Hematopoietic multipotent progenitor cell treated with erythropoietin and hydrocortisone succinate and interleukin-3 and kit ligand, for 6 days (in vitro differentiated cells): Measurements from ENCODE around the gene PODXL2.
"Not testable (repeated sequence)": the region's sequence is repeated elsewhere in the genome, so short reads cannot be mapped to it uniquely, and the experiment has no call there.

Experiments
- DNase-seq: peaks from one replicate; pipeline ENCODE4 v3.0.0-alpha.2; 2015

Gene PODXL2

DNA sequence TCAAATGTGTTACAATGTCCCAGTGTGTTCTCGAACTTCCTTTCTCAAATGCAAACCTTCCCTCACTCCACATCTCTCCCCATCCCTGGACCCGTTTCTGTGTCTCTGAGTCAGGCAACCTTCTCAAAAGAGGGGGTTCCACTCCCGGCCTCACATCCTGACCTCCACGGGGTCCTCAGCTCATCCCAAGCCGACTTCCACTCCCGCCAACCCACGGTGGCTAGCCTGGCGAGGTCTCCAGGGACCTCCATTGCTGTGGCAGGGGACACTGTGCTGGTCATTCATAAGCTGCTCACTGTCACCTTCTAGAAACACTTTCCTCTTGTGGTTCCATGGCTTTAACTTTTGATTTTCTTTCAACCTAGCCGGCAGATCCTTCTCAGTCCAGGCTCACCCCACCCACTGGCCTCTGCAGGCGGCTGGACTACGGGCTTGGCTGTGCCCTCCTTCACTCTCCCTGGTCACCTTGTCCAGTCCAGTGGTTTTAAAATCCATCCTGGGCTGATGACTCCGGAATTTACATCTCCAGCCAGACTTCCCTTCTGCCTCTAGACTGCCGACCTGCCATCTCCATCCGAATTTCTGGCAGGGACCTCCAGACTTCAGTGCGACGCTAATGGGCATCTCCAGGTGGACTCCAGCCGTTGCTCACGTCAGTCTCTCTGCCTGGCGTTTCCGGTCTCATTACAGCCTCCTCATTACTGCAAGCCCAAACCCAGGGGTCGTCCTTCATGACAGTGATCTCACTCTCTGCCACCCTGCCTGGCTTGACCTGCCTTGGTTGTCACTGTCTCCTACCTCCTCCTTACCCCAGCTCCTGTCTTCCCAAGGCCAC lies 63.7 kb downstream of the PODXL2 start:
- no peak for DNase-seq

DNA sequence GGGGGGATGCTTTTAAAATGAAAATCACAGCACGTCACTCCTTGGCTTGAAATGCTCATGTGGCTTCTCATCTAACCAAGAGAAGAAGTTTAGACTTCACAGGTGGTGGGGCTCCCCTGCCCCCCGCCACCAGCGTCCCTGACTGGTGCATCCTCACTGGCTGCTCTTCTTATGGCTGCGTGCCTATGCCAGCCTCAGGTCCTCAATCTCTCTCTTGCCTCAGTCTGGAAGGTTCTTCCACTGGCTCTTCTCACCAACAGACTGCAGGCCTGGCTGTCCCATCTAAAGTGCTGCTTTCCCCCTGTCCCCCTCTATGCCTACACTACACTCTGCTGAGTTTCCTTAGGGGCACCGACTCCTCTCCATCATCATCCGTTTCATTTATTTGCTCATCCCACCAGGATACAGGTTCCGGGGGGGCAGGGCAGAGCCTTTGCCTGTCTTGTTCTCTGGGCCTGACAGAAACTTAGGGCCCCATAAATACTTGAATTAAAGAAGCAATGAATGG lies 64.4 kb downstream of the PODXL2 start:
- DNase-seq = no peak

DNA sequence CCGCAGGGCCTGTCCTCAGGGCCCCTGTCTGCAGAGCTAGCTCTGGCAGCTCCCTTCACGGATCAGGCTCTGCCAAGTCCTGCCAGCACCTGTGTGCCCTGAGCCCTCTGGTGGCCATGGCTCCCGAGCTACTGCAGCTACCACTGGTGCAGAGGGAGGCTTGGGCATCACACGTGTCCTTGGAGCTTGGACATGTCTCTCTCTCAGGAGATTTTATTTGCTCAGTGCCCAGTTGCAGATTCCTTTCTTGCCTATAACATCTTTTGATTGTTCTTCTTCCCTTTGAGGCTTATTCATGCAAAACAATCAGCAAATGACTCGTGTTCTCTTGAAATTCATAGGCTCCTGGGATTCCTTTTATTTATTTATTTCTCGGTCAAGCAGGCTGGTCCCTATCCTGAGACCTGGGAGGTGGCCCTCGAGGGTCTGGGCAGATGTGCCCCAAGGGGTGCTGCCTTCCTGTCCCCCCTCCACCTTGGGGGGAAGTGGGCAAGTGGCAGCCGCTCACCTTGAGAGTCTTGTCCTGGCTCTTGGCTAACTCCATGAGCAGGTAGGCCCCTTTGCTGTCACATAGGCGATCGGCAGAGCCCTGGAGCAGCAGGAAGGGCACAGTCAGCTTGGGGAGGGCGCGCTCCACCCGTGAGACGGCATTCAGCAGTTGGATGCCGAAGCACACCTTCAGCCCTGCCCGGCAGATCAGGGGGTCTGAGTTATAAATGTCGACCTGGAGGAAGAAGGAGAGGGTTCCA lies 65.7 kb downstream of the PODXL2 start:
- DNase-seq = peak; percentile 70

DNA sequence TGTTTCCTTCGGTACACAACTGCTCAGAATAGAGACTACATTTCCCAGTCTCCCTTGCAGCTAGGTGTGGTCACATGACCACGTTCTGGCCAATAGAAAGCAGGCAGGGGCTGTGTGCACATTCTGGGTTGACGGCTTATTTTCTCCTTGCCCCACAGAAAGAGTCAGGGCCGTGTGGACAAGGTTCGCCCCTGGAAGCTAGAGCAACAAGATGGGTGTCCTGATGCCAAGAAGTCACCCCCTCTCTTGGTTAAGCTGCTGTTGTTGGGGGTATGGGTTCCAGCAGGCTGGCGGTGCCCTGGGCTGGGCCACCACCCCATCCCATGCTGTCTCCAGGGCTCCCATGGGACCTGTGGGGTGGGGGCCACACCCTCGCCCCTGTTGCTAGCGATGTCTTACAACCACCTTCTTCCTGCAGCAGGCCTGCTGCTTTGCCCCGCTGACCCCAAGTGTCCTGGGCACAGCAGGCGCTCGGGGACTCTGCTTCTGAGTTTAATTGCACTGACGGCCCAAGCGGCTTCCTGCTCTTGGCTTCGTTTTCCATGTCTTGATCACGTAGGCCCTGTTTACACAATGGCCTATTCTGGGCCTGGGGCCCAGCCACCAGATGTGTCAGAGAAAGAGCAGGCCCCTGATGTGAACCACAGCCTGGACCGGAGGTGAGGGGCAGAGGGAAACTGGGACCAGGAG lies 68.7 kb downstream of the PODXL2 start:
- DNase-seq = peak; percentile 92

DNA sequence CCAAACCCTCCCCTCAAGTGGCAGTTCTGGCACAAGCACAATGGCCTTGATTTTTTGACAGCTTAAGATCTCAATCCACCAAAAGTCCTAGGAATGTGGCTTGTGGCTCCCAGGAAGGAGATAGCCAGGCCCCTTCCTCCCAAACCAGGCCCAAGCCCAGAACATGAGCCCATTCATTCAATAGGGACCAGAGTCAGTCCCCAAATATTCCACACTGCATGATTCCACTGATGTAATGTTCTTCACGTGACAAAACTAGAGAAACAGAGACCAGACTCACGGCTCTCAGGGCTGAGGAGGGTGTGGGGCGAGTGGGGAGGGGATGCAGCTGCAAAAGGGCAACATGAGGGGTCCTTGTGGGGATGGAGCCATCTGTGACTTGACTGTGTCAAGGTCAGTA lies 69.3 kb downstream of the PODXL2 start:
- DNase-seq = no peak

DNA sequence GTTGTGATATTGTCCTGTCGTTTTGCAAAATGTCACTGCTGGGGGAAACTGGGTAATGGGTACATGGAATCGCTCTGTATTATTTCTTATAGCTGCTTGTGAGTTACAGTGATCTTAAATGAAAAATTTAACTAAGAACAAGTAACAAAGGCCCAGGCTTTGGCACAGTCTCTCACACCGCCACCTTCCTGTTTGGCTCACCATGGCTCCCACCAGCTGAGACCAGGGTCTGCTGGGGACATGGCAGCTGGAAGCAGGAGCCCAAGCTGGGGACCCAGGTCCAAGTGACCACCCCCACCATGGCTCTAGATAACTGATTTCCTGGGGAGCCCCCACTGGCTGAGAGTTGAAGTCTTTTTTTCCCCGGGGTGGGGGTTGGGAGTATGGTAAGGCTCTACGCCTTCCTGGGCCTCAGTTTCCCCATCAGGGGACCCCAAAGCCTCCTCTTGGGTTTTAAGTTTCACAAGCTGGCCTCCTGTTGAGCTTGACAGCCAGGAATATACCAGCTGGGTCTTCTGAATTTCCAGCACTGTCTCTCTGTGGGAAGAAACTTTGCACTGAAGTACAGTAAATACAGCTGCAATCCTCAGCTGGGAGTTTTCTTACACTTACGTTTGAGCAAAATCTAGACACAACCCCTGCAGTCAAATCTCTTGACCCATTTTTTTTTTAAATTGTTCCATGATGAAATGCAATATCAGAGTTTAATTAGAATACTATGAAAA lies 69.9 kb downstream of the PODXL2 start:
- DNase-seq = no peak

DNA sequence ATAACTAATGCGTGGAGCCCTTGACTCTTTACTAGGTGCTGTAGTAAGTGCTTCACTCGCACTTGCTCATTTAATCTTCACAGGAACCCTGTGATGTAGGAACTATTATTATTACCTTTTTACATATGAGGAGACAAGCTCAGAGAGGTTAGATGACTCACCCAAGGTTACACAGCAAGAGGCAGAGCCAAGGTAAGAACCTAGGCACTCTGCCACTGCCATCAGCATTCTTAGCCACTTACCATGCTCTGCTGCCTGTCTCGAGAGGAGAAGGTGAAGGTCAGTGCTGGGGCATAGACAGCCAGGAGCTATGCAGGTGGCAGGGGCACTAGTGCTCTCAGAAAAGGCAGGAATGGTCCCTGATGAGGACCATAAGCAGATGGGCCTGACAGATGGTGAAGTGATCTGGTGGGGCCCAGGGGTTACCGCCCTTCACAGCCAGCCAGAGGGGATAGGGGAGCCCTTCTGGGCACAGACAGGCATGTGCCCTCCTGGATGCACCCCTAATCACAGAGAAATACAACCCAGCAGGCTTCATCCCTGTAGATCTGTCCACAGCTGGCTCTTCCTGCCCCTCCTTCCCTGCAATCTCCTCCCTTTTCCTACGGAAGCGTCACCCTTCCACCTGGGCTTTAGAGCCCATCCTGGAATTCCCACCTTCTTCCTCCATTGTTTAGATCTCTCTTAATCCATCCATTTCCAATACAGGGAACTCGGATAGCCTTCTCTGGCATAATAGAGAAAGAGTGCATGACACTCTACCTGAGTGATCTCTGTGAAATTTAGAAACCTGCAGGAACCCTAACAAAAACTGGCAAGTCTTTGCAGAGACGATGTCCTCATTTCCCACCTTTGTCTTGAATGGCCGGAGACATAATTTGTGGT lies 70.7 kb downstream of the PODXL2 start:
- DNase-seq = peak; percentile 26

DNA sequence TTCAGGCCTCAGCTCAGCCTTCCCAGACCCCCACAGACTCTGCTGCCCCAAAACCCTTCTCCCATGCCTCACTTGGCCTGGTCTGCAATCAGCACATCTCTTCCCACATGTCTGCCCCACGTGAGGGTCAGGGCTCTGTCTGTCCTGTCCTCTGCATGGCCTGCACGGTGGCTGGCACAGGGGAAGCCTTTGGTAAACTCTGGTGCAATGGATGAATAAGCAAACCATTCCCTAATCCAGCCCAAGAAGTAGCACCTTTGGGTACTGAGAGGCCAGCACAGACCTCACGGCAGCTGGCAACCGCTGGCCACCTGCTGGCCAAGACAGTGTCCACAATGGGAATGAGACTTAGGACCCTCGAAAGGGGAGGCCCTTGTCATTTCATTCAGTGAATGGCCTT lies 71.4 kb downstream of the PODXL2 start:
- DNase-seq = no peak

DNA sequence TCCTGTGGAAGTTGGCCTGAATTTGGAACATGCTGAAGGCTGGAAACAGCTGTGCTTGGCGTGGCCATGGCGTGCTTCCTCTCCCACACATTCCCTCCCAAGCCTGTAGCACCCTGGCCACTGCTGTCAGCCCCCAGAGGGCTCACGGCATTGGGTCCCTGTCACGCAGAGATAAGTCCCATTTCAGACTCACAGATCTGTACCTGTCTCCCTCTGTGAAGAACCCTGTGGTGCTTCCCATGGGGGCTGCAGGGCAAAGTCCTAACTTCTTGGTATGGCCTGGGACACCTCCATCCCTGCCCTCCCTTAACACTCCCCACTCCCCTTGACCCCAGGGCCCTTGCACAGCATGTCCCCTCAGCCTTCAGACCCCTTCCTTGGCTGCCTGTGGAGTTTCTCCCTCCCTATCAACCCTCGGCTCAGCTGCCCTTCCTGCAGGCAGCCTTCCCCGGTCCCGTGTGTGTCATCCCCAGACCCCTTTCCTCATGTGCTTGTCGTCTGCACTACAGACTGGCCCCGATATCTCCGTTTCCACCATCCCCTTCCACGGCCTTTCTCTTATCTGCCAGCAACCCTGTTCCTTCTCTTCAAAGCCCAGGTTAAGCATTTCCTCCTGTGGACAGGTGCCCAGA lies 72.4 kb downstream of the PODXL2 start:
- DNase-seq = peak; percentile 69

DNA sequence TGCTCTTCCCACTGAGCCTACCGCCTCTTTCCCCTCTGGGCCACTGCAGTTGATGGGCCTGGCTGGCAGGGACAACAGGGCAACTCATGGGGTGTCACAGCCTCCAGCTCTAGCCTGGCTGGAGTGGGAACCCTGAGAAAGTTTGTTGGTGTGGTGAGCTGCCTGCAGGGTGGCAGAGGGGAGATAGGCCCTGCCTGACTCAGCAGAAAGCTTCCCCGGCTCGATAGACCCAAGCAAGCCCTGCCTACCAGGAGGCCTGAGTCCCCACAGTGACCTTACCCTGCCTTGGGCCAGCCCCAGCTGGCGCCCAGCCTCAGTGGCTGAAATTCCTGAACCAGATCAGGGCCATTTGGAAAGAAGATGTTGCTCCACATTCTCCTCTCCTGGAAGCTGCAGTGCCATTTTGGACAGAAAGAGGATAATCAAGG lies 73.2 kb downstream of the PODXL2 start:
- DNase-seq = peak; percentile 96

DNA sequence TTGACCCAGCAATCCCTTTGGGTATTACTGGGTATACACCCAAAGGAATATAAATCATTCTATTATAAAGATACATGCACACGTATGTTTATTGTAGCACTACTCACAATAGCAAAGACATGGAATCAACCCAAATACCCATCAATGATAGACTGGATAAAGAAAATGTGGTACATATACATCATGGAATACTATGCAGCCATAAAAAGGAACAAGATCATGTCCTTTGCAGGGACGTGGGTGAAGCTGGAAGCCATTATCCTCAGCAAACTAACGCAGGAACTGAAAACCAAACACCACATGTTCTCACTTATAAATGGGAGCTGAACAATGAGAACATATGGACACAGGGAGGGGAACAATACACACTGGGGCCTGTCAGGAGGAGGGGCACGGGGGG lies 75.9 kb downstream of the PODXL2 start:
- not testable (repeated sequence) for DNase-seq

DNA sequence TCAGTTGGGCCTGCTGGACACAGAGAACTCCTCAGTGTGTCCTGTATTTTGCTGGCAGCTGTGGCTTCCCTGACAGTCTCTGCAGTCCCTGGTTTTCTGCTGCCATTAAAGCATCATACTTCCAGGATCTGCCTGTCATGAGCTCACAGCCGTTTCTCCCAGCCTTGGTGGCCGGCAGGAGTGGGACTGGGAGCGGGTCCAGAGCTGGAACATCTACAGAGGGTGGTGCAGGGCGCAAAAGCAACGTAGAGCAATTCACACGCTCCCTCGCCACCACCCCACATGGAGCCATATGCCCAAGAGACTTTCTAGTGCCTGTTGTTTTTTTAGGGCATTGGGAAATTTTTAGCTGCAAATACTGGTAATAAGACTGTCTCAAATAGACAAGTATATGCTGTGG lies 77.3 kb downstream of the PODXL2 start:
- no peak for DNase-seq

DNA sequence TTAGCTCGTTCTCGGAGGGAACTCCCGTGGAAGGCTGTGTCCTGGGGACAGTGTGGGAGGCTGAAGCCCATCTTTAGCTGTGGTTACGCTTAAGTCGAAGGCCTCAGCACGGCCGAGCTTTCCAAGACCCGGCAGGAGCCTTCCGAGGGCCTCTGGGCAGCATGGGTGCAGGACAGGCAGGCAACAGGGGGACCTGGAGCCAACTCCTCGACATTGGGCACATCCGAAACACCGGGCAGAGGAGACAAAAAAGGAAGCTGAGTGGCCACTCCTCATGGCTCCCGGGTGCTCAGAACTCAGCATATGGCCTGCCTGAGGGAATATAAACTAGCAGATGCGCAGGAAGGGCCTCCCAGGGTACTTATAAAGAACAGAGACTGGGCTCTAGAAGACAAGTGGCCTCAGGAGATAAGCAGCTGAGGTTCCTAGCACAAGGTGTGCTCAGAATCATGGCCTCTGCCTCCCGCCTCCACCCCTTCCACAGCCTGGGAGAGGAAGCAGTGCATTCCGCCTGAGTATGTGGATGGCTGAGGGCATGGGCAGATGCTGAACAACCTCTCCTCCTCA lies 77.9 kb downstream of the PODXL2 start:
- peak; percentile 77 for DNase-seq

DNA sequence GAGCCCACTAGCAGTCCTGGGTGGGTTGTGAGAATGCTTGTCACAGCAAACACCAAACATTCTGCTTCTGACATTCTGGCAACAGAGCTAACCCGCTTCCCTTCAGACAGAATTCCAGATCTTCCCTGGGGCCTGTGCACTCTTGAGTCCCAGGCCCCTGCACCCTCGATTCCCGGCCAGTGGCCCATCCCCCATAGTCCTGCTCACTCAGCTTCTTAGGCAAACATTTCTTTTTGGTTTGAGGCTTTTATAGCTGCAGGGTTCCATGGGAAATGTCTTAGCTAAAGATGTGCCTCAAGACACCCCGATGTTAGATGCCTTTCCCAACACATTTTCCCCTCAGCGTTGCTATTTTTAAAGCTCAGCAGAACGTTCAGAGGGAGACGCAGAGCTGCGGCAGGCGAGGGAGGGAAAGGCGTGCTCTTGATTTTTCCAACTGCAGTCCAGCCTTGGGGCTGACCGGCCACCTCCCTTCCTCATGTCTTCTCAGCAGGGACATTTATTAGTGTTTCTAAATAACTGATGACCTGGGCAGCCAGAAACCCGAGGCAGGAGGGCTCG lies 78.9 kb downstream of the PODXL2 start:
- DNase-seq = no peak

DNA sequence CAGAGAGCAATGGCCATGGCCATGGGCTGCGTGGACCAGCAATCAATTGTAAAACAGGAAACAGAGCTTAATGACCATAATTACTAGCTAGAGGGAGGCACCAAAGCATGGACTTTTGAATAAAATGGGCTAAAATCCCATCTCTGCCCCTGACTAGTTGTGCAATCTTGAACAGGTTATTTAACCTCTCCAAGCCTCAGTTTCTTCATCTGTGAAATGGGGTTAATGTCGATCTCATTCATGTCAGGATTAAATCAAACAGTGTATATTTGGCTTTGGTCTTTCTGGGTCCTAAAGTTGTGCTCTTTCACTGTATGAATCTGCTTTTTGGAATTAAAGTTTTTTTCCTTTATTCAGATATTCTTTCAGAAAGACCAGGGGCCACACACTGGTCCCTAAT lies 79.9 kb downstream of the PODXL2 start:
- no peak for DNase-seq

DNA sequence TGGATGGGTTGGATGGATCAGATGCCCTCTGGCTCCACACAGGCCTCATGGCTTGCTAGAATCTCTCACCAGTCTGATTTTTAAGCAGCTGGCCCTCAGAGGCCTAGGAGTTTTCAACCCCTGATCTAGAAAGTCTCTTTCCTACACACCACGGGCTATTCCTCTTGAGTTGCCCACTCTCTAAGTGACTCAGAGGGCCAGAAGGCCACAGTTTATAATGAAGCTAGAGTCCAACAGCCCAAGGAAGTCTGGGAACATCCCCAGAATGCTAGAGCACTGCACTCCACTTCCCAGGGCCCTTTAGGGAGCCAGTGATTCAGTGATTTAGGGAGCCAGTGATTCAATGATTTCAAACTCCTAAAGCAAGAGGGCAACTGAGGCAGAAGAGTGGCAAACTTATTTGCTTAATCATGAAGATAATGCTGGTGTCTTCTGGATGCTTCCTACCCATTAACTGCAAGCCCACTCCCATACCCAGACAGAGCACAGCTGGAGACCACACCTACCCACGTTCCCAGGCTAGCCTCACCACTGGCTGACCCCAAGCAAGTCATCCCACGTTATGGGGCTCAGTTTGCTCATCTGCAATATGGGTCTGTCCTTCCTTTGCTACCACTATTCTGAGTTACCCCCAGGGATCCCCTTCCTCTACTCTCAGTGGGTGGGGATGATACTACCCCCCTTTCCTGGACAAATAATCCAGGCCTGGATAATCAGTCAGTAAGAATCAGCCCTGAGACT lies 80.5 kb downstream of the PODXL2 start:
- DNase-seq = no peak

DNA sequence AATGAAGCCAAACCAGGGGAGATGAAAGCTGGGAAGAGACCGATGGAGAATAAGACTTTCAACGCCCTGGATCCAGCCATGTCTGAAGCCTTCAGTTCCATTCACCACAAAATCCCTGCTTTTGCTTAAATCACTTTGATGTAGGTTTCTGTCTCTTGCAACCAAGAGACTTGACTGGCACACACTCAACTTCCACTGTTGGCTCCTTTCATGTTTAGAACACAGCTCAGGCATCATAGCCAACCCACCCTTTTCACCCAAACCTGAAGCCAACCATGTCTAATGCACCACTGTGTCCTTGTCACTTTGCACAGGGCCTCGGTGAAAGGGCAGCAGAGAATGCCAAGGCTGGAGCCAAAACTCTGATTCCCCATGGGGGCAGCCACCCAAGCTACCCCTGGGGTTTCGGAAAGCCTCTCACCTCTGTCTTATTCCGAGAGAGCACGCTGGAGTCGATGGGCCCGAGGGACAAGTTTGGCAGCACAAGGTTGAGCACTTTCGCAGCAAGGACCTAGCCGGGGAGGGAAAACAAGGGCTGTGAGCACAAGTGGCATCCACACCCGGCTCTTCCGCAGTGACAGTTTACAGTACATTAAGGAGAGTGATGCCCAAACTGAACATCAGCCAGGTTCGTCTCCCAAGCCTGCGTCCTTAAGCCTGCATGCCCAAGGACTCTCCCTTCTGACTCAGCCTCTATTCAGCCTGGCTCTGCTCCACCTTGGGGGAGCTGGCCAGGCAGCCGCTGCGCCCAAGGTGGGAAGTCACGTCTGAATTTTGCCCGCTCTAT lies 81.4 kb downstream of the PODXL2 start:
- no peak for DNase-seq

DNA sequence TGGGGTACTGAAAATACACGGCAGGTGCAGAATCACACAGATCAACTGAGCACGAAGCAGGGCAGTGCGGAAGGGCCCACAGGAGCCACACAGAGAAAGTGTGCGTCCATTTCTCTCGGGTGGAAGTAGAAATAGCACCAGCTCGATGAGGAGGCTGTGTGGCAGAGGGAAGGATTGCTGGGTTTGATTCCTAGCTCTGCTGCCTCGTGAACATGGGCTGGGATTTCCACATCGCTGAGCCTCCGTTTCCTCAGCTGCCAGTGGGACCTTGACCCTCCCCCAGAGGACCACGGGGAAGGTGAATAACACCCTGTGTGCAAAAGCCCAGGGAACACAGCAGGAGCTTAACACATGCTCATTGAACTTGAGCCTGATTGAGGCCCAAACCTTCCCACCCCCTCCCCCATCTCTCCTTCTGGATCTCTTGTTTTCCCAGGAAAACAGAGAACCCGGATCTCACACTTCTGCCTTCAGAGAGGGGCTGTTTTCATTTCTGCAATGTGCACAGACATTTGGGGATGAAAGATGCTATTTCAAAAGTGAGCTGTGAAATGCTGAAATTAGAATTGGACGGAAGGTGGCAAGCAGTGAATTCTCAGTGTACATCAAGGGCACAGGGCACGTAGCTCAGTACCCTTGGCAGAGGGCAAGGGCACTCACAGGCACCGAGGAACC lies 82.2 kb downstream of the PODXL2 start:
- DNase-seq = no peak
